H1 (cell line): ENCODE results near the gene DNAJB6. TPM values are rescaled to one million over a fixed set of nuclear protein-coding genes. Genes with fewer than 3 reads are reported as not detected.

ENCODE experiments used
- BACH1 ChIP-seq: IDR thresholded peaks from 2 replicates; pipeline ENCODE4 v1.6.1; 2012; ENCODE audit warnings: low read length, improper control_type of control experiment
- KDM1A ChIP-seq: fragments of 200-600, 300-600 bp; sonication (generic); IDR thresholded peaks from 2 replicates; pipeline ENCODE4 v1.7.1; 2016; ENCODE audit warnings: mild to moderate bottlenecking, low read length, borderline replicate concordance
- TCF12 ChIP-seq: IDR thresholded peaks from 2 replicates; pipeline ENCODE4 v1.6.1; 2011; ENCODE audit warnings: low read depth, mild to moderate bottlenecking, low read length
- polyA plus RNA-seq, 7 experiments: library from polyadenylated mRNA; depleted of rRNA in 3 of 7; stranded (reverse) in 5 of 7; unstranded in 2 of 7; fragments of >200 nt in 5 of 7; fragments of 200-250 nt in 2 of 7; gene quantifications; 1 replicate in 5 of 7; 2 replicates in 1 of 7; 4 replicates in 1 of 7; pipeline versions ENCODE4 v1.2.1 to v1.2.3, GENCODE V29; 2011 to 2013; ENCODE audit warnings: missing spikeins in 2 of 7, mixed read lengths in 2 of 7
- total RNA-seq: library from RNA; stranded (reverse); fragmentation: NEBNext Ultra II Directional; extraction: Animal tissue kit (Norgen Biotek cat#: 25700); gene quantifications from 2 replicates; pipeline ENCODE4 v1.2.1, GENCODE V29; 2021

DNAJB6 gene
- total and polyA plus RNA-seq, 2 of the 8 experiments (the other 6 are each of a cell fraction or from before 2014, with no cell fraction given), result 166 to 295 TPM

DNA sequence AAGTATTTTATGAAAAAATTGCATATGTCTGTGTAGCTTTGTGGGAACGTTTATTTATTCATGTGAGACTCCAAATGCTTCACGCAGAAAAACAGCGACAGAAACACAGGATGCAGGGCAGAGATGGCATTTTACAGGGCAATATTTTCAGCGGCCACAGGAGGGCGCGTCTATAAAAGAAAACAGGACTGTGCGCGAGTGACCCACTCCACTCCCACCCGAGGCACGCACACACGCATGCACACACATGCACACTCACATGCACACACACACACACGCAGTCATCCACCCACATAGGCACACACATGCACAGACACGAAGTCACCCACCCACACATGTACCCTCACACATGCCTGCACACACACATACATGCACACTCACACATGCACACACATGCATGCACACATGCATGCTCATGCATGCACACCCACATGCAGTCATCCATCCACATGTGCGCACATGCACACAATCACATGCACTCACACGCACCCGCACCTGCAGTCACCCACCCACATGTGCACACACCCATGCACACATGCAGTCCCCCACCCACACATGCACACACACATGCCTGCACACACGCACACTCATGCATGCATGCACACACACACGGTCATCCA lies 96.3 kb downstream of the DNAJB6 start (continued):
- no peak for TF ChIP-seq KDM1A
- TF ChIP-seq TCF12, result no peak
- peak; percentile 77 for TF ChIP-seq BACH1
- TF ChIP-seq, all 59 proteins: peak for 7
